Measurements from ENCODE around the gene FSTL4. TPM values are rescaled to one million over a fixed set of nuclear protein-coding genes. Genes with fewer than 3 reads are reported as not detected.

The FSTL4 gene
- total RNA-seq, 2 donors from 2014 or later: 0.26 to 1.3 TPM

DNA sequence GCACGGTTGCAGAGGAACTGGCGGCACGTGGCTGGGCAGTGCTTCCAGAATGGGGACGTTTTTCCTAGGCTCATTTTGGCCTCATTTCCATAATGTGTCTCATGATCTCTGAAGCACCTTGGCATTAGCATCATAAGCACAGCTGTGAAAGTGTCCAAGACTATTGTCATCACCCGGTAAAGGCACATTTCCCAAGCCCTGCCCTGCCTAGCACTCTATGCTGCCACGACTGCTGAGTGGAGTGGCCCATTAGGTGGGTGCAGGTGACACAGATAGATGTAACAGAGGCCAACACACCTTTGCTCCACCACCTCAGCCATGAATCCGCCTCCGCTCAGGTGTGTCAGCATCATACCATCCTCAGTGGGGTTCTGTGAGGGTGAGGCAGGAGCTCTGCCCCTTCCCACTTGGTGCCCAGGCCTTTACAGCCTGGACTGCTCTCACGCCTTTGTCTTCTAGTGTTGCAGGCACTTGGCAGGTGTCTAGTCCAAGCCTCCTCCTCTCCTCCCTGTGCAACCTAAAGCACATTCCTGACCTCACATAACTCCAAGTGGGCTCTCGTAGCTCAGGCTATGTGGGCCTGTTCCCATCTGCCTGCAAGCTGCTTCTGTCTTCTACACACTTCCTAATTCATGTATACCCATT is 213.0 kb downstream of the FSTL4 start:
- Histone ChIP-seq H3K4me3 (no peak overlapping the region), H3K27ac (no peak overlapping the region), H3K9me3 (no peaks in the 10 kb centered on the region), H3K27me3 (no peaks in the 10 kb centered on the region), H3K4me1 (no peaks in the 10 kb centered on the region), H3K36me3 (replicated peaks in 1 of 2; ENCODE audit: insufficient read depth in 1 of 2, low read depth in 2 of 2) (no peaks in the 10 kb centered on the region)
- ATAC-seq (no peak), DNase-seq (no peak)
- intact Hi-C loops (cut with DNase I): no loop called here
- TF ChIP-seq, protein P1, sequence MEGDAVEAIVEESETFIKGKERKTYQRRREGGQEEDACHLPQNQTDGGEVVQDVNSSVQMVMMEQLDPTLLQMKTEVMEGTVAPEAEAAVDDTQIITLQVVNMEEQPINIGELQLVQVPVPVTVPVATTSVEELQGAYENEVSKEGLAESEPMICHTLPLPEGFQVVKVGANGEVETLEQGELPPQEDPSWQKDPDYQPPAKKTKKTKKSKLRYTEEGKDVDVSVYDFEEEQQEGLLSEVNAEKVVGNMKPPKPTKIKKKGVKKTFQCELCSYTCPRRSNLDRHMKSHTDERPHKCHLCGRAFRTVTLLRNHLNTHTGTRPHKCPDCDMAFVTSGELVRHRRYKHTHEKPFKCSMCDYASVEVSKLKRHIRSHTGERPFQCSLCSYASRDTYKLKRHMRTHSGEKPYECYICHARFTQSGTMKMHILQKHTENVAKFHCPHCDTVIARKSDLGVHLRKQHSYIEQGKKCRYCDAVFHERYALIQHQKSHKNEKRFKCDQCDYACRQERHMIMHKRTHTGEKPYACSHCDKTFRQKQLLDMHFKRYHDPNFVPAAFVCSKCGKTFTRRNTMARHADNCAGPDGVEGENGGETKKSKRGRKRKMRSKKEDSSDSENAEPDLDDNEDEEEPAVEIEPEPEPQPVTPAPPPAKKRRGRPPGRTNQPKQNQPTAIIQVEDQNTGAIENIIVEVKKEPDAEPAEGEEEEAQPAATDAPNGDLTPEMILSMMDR (IDR thresholded peaks at IDR 0.05): no peak
- no peak for TF ChIP-seq POLR2A (IDR thresholded peaks at IDR 0.05)
- WGBS, 2 donors: 75 to 80% methylated on average over 8 to 10 of the region's 10 CpGs

DNA sequence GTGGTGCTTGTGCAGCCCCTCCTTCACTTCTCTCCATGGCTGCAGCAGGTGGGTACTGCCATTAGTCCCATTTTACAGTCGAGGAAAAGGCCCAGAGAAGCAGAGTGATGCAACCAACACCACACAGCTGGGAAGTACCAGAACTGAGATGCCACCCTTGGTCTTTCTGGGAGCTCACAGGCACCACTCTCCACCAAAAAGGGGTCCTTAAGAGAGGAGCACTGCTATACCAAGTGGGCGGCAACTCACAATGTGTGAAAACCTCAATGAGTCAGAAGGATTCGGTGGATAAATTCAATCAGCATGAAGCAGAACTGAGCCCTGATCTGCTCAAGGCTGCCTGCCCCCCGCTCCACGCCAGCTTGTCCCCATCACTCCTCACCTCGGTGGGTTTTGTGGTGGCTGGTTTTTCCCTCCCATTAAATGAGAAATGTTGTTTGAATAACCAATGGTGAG is 213.7 kb downstream of the FSTL4 start:
- DNase-seq (no peak), ATAC-seq (no peak)
- Histone ChIP-seq H3K9me3 (no peaks in the 10 kb centered on the region), H3K36me3 (replicated peaks in 1 of 2; ENCODE audit: insufficient read depth in 1 of 2, low read depth in 2 of 2) (no peaks in the 10 kb centered on the region), H3K4me3 (no peak overlapping the region), H3K27me3 (no peaks in the 10 kb centered on the region), H3K4me1 (no peaks in the 10 kb centered on the region), H3K27ac (no peak overlapping the region)
- 76 to 84% methylated on average over 6 of the region's 6 CpGs for WGBS, 2 donors
- intact Hi-C loops (cut with DNase I): no loop called here
- TF ChIP-seq POLR2A (IDR thresholded peaks at IDR 0.05): no peak
- TF ChIP-seq, protein P1 (IDR thresholded peaks at IDR 0.05): no peak

DNA sequence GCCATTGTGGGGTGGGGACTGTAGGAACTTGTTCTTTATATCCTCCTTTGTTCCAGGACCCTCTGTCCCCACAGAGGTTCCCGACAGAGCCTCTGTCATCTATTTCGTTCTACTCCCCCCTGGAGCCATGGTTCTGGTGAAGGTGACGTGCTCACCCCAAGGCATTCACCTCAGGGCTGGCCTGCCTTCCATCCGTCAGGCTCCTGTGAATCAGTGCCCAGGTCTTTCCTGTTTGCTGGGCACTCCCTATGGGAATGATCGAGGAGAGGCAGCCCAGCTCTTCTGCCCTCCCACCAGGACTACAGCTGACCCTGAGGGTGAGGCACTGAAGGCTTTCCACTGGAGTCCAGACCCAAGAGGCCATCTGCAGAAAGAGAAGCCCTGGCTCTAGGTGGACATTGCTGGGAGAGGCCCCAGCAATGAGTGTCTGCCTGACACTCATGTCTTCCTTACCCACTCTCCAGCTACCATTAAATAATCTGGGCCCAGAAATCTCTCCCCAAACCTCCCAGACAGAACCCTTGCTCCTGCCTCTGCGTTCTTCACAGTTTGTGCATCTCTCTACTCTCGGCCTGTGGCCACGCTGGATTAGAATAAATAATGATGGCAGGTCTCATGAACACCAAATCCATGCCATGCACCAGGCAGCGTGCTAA is 214.2 kb downstream of the FSTL4 start:
- no peak for TF ChIP-seq POLR2A (IDR thresholded peaks at IDR 0.05)
- TF ChIP-seq, protein P1 (IDR thresholded peaks at IDR 0.05): no peak

DNA sequence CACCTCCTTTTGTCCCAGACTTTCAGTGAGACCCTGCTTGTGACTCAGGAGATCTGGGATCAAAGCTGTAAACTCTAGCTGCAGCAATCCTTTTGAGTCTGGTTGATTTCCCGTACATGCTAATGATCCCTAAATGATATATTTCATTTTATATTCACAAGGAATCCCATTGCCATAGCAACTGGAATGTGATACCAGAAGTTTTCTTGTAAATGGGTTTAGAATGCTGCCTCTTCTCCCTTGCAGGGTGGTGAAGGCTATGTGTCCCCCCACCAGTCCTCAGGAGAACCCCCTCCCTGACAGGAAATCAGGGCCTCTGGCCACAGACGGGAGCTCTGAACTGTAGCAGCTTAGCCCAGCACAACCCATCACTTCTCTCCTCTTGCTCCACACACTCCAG is 215.0 kb downstream of the FSTL4 start:
- ATAC-seq (no peak), DNase-seq (no peak)
- TF ChIP-seq, protein P1 (IDR thresholded peaks at IDR 0.05): no peak
- TF ChIP-seq POLR2A (IDR thresholded peaks at IDR 0.05): no peak
- Histone ChIP-seq H3K36me3 (replicated peaks in 1 of 2; ENCODE audit: insufficient read depth in 1 of 2, low read depth in 2 of 2) (no peaks in the 10 kb centered on the region), H3K9me3 (no peaks in the 10 kb centered on the region), H3K27me3 (no peaks in the 10 kb centered on the region), H3K4me3 (no peak overlapping the region), H3K27ac (no peak overlapping the region), H3K4me1 (no peaks in the 10 kb centered on the region)
- intact Hi-C loops (cut with DNase I): no loop called here
- 80 to 81% methylated on average over 2 of the region's 2 CpGs for WGBS, 2 donors

More for the DNA sequence above, 214.2 kb downstream of the FSTL4 start:
- H3K27me3 ChIP-seq: no peaks in the 10 kb centered on the region
- ATAC-seq: no peak
- H3K27ac ChIP-seq: no peak overlapping the region
- intact Hi-C loops (cut with DNase I): no loop called here
- H3K9me3 ChIP-seq: no peaks in the 10 kb centered on the region
- H3K4me1 ChIP-seq: no peaks in the 10 kb centered on the region
- no peak overlapping the region for H3K4me3 ChIP-seq
- WGBS, 2 donors: 82 to 87% methylated on average over 9 of the region's 9 CpGs
- DNase-seq: no peak
- no peaks in the 10 kb centered on the region for H3K36me3 ChIP-seq (replicated peaks in 1 of 2; ENCODE audit: insufficient read depth in 1 of 2, low read depth in 2 of 2)

Data from body of pancreas (tissue), 4 donors.